BJ (cell line): Measurements from ENCODE around the gene GABARAP. TPM values are rescaled to one million over a fixed set of nuclear protein-coding genes. Genes with fewer than 3 reads are reported as not detected.

Experiments
- CTCF ChIA-PET: fragments of 350-600 bp; formaldehyde crosslinking; extraction: SDS; loops from one replicate; lab custom pipeline; 2021; ENCODE audit warnings: antibody characterized with exemption, inconsistent platforms; lab: Yijun Ruan, JAX
- POLR2A ChIA-PET: fragments of 300-600 bp; sonication (Branson Sonifier 250); formaldehyde crosslinking; extraction: SDS; loops from one replicate; lab custom pipeline; 2021; ENCODE audit warnings: antibody characterized with exemption; lab: Charles Lee
- DNase-seq: peaks from one replicate; pipeline ENCODE4 v3.0.0-alpha.2; 2011; ENCODE audit warnings: low read depth
- H3K27me3 ChIP-seq: 2 replicates; pipeline ENCODE4 v1.6.0; 2011; ENCODE audit warnings: low read length; ENCODE audit not compliant: control insufficient read depth, insufficient read depth
- H3K36me3 ChIP-seq: 2 replicates; pipeline ENCODE4 v1.5.1; 2011; ENCODE audit warnings: low read length; ENCODE audit not compliant: control insufficient read depth, insufficient read depth
- H3K4me3 ChIP-seq: 2 replicates; pipeline ENCODE4 v1.5.1; 2011; ENCODE audit warnings: low read depth, mild to moderate bottlenecking, control low read depth, low read length
- polyA plus RNA-seq: library from polyadenylated mRNA; depleted of rRNA; stranded (reverse); fragments of >200 nt; gene quantifications from 2 replicates; pipeline ENCODE4 v1.2.3, GENCODE V29; 2011
- TF ChIP-seq, protein P1 (sequence below): IDR thresholded peaks from 2 replicates; pipeline ENCODE4 v1.5.1; 2011; ENCODE audit warnings: low read depth, mild to moderate bottlenecking, control low read depth, inconsistent platforms, low read length, moderate library complexity; ENCODE audit not compliant: insufficient read depth

The GABARAP gene
- polyA plus RNA-seq, 1 experiment: 762 TPM

DNA sequence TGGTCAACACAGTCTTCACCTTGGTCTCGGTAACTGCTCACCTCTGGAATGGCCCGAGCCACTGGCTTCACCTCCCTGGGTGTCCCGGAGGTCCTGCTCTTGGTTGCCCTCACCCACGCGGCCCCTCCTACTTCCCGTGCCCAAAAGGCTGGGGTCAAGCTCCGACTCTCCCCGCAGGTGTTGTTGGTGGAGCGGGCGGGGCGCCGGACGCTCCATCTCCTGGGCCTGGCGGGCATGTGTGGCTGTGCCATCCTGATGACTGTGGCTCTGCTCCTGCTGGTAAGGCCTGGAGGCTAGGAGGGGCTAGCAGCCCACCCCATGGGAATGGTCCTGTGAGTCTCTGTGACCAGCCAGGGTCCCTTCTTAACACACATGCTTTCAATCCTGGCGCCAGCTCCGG is 42.7 kb upstream of the GABARAP start:
- CTCF ChIA-PET: interaction anchor here (1.2 to 3.2 kb wide), 2 partner anchors 12 to 108 kb away, joined by 3 to 34 read pairs; no protein-coding TSS in a partner anchor

GRCh38 chr17:7283471-7284216 is 41.4 kb upstream of the GABARAP start:
- ChIA-PET CTCF (interaction anchor here (1.8 to 6.9 kb wide), 2 partner anchors 13 to 238 kb away, joined by 3 to 51 read pairs; no protein-coding TSS in a partner anchor), POLR2A (no interaction called here)
- DNase-seq: no peak
- TF ChIP-seq, protein P1, sequence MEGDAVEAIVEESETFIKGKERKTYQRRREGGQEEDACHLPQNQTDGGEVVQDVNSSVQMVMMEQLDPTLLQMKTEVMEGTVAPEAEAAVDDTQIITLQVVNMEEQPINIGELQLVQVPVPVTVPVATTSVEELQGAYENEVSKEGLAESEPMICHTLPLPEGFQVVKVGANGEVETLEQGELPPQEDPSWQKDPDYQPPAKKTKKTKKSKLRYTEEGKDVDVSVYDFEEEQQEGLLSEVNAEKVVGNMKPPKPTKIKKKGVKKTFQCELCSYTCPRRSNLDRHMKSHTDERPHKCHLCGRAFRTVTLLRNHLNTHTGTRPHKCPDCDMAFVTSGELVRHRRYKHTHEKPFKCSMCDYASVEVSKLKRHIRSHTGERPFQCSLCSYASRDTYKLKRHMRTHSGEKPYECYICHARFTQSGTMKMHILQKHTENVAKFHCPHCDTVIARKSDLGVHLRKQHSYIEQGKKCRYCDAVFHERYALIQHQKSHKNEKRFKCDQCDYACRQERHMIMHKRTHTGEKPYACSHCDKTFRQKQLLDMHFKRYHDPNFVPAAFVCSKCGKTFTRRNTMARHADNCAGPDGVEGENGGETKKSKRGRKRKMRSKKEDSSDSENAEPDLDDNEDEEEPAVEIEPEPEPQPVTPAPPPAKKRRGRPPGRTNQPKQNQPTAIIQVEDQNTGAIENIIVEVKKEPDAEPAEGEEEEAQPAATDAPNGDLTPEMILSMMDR: no peak
- peaks cover 12% of the 10 kb centered on the region for H3K27me3 ChIP-seq
- H3K4me3 ChIP-seq: no peak overlapping the region
- H3K36me3 ChIP-seq: no peaks in the 10 kb centered on the region

More for the DNA sequence above, 42.7 kb upstream of the GABARAP start:
- POLR2A ChIA-PET: no interaction called here
- Histone ChIP-seq H3K4me3 (no peak overlapping the region), H3K36me3 (no peaks in the 10 kb centered on the region), H3K27me3 (peaks cover 12% of the 10 kb centered on the region)
- DNase-seq: no peak
- TF ChIP-seq, protein P1: no peak

GRCh38 chr17:7282752-7283321 is 40.6 kb upstream of the GABARAP start:
- no peak overlapping the region for H3K4me3 ChIP-seq
- ChIA-PET POLR2A (no interaction called here), CTCF (interaction anchor here (0.6 to 6.9 kb wide), 4 partner anchors 9 to 237 kb away, joined by 3 to 51 read pairs (median 4); no protein-coding TSS in a partner anchor)
- DNase-seq: no peak
- TF ChIP-seq, protein P1: no peak
- H3K27me3 ChIP-seq: peaks cover 12% of the 10 kb centered on the region
- H3K36me3 ChIP-seq: no peaks in the 10 kb centered on the region

DNA sequence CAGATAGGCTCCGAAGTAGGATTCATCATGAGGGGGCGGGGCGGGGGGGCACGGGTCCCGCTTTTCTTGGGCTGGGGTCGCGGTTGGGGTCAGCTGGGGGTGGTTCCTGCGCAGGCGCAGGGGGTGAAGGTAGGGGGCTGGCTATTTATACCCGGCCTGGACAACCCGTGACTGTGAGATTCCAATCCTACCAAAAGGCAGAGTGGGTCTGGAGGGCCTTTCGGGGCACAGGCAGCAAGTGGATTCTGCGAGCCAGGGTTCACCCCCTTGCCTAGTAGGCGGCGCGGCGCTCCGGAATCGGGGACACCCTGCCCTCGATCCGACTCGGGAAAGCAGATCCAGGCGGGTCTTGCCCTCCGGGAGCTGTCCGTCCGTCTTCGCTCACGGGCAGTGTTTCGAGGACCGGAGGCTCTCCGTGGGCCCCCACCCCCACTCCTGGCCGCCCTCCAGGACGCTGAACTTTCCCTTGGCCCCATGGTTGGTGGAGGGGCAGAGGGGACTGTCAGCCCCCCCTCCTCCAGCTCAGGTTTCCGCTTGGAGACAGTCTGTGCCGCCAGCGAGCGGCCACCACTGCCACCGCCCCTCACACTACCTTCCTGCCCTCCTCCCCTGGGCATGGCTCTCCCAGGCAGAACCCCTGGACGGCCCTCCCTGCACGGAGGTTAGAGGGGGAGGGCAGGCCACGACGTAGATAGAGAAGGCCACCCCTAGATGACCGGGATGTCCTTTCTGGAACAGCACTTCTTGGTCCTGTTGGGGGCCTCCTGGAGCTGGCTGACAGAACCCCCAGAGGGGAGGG is 39.9 kb upstream of the GABARAP start:
- Histone ChIP-seq H3K4me3 (peak overlapping the region; percentile 48), H3K36me3 (no peaks in the 10 kb centered on the region), H3K27me3 (peaks cover 11% of the 10 kb centered on the region)
- DNase-seq: no peak
- ChIA-PET CTCF (interaction anchor here (0.6 to 6.9 kb wide), 5 partner anchors 10 to 236 kb away, joined by 3 to 51 read pairs (median 6); no protein-coding TSS in a partner anchor), POLR2A (no interaction called here)
- TF ChIP-seq, protein P1: no peak
